Stimulated activated CD8-positive, alpha-beta memory T cell treated with anti-CD3 and anti-CD28 coated beads, Interleukin-7, amount 100 ng/mL, for 24 hours (primary cell): ENCODE data around the gene CCSER1.
"Not testable (repeated sequence)": the region's sequence is repeated elsewhere in the genome, so short reads cannot be mapped to it uniquely, and the experiment has no call there.

ENCODE experiments used
- DNase-seq: peaks from one replicate; pipeline ENCODE4 v3.0.0-alpha.2; 2020; ENCODE audit warnings: low read depth

The CCSER1 gene

DNA sequence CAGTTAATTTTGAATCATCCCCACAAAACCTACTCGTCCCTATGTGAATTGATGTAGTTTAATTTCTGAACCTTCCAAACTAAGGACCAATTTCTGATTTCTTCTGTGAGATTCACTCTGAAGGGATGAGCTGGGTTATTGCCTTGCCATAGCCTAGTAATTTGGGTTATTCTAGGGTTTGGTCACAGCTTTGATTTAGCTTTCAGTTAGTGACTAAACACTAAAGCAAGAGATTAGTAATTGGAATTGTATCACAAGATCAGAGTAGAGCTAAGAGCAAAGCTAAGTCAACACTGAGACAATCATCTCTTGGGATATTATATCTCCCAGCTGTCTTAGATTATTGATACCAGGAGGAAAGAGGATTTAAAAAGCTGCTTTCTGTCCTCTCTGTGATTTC is 588.0 kb downstream of the CCSER1 start:
- no peak for DNase-seq

DNA sequence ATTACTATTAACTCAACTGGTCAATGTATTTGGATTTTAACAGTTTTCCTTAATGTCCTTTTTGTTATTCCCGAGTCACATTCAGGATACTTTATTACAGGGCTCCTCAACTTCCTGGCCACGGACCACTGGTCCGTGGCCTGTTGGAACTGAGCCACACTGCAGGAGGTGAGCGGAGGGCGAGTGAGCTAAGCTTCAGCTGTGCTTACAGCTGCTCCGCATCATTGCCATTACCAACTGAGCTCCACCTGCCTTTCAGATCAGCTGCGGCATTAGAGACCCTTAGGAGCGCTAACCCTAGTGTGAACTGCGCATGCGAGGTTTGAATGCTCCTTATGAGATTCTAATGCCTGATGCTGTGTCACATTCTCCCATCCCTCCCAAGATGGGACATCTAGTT is 591.7 kb downstream of the CCSER1 start:
- no peak for DNase-seq

DNA sequence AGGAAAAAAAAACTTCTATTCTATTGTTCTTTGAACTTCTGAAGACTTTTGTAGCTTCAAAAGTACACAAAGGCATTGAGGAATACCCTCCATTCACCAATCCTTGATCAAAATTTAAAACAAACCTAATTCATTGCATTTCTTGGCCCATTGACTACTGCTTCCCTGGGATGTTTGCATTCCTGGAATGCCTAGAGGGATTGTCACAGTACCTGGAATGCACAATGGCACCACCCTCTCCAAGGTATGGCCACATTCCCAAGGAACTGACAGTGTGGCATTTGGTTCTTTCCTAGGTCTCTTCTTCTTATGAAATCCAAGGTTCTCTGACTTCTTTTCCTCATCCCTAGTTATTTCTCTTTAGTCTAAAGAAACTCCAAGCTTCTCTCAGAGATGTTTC is 600.7 kb downstream of the CCSER1 start:
- no peak for DNase-seq

DNA sequence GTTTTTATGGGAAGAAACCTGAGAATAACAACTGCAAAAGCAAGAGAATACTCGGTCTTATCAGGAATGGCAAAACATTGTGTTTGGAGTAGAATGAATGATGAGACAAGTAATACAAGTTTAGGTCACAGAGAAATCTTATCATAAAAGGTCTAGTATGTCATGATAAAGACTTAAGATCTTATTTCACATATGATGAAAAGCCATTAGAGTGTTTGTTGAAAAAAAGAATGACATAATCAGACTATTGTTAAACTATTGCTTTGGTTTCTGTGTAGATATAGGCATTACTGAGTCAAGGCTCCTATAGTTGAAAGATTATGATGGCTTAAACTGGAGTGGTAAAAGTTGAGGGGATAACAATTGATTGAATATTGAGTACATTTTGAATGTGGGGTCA is 603.6 kb downstream of the CCSER1 start:
- DNase-seq = no peak

DNA sequence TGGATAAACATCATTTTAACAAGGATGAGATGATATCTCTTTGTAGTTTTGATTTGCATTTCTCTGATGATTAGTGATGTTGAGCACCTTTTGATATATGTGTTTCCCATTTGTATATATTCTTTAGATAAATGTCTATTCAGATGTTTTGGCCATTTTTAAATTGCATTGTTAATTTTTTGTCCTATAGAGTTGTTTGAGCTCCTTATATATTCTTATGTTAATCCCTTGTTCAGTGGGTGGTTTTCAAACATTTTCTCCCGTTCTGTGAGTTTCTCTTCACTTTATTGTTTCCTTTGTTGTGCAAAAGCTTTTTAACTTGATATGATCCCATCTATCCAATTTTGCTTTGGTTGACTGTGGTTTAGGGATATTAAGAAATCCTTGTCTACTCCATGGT is 606.0 kb downstream of the CCSER1 start:
- no peak for DNase-seq

DNA sequence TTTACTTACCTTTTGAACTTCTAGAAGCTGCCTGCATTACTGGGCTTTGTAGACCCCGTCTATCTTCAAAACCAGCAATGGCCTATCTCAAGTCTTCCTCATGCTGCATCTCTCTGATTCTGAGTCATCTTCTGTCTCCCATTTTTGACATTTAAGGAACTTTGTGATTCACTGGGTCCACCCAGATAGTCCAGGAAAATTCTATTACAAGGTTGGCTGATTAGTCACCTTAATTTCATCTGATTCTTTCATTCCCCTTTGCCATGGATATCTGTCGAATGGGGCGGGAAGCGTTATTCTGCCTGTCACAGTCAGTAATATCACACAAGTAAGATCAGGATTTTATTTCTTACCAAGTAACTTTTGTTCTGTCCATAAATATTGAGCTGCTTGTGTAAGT is 618.0 kb downstream of the CCSER1 start:
- no peak for DNase-seq

DNA sequence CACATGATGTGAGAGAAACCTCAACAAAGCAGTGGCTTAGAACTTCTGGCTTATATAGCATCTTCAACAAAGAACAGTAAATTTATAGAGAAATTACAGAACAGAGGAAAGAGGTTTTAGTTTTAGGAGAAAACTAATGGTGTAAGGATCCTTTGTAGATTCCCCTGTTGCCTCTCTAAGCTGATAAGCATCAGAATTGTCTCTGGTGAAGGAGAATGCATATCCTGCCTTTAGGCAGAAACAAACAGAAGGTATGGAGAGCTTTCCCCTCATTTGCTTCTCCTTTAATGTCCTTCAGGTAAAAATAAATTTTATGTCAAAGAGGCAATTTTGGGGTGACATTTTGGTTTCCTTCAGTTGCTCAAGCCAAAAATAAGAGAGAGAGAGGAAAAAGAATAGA is 625.9 kb downstream of the CCSER1 start:
- DNase-seq = no peak

DNA sequence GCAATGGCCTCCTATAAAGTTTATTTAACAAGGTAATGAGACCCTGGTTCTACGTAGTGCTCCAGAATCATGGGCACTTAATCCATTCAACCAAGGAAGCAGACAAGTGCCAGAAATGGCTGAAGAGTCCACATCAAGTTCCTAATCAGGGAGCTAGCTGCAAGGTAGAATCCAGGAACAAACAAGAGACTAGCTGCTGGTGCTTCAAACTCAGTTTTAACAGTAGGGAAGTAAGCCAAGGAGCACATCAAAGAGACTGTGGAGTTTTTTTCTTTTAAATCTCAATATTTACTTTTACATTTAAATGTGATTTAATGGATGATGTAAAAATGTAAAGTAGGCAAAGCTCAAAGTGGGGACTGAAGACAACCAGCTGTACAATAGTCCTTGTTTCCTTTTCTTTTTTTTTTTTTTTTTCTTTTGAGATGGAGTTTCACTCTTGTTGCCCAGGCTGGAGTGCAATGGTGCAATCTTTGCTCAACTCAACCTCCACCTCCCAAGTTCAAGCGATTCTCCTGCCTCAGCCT is 630.4 kb downstream of the CCSER1 start:
- no peak for DNase-seq

DNA sequence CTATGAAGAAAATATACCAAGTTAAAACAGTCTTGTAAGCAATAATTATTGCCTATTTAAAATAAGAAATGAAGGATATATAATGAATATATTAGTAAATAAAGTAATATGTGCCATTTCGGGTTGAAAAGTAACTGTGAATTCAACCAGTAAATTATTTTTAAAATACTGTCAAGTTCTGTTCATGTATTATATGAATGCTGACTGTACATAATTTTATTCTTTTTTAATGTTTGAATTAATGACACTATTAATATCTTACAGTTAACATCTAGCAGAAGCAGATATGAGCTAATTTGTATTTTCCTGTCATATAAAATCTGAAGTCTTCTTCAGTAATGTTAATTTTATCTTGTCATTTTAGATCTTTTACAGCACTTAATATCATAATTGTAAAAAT is 632.9 kb downstream of the CCSER1 start:
- DNase-seq = no peak

DNA sequence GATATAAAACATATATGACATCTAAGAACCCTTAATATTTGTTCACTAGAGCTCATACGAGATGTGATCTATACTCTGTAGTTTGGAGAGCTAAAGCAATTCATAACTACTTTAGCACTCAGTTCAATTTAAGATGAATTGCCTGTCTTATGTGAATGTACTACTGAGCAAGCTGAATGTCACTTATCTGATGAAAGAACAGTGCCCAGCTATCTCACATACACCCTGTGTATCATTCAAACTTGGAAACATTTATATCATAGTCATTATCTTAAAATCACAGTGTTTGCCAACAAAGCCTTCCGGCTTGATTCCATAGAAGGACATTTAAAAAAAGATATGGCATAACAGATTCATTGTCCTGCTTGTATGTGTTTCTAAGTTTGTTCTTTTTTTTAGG is 639.6 kb downstream of the CCSER1 start:
- no peak for DNase-seq

DNA sequence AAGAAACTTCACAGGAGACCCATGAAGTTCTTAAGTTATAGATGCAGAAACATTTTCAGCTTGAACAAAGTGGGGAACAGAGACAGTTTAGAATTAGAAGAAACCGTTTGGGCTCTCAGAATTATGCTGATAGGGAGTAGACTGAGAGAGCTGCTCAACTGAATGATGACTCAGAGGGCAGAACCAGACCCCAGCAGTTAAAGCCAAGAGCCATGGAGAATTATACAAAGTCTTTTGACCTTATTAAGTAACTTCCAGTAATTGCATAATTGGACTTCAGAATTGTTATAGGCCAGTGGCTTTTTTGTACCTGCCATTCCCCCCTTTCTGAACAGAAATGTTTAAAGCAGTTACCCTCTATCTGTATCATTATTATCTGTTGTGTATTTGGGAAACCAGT is 642.1 kb downstream of the CCSER1 start:
- DNase-seq = no peak

DNA sequence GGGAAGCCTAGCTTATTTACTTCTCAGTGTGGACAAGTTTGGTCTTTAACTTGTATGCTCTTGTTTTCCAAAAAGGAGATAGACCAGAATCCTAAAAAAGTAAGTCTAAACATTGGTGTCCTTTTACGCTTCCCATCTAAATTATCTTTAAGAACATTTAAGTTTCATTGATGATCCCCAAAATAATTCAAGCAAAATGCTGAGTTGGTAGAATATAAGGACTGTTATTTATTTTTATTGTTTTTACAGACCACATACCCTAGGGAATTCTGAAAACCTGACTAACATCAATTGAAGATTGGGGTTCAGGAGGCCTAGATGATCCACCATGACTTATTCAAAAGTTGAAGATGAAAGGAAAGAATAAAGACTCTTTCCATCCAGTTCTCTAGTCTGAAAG is 653.0 kb downstream of the CCSER1 start:
- no peak for DNase-seq

DNA sequence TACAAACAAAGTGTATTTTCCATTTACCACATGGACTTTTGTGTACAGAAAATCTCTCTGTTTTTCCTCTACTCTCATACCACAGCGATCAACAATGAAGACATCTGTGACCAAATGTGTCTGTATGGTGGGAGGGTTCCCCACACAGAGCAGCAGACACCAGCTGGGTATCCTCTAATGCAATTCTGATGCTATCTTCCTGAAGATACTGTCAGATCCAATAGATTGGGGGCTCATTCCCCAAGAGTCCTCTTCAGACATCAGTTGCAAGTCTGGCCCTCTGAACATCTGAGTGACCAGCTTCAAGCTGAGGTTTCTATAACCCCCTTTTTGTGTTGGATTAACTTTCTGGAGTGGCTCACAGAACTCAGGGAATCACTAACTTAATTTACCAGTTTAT is 659.4 kb downstream of the CCSER1 start:
- no peak for DNase-seq

DNA sequence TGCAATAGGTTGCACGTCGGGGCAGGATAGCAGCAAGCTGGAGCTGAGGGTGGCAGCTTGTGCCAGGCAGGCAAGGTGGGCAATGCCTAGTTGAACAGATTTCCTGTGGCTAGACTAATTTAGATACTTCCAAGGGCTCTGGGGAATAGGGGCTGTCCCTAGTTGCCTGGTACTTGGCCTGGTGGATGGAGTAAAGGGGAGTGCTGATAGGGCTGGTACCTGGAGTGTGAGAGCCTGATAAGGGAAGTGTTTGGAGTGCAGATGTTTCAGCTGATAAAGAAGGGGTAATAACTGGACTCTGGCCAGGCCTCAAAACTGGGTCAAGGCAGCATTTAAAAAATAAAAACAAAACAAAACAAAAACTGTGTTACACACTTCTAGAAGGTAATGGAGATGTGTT is 665.5 kb downstream of the CCSER1 start:
- DNase-seq = no peak

DNA sequence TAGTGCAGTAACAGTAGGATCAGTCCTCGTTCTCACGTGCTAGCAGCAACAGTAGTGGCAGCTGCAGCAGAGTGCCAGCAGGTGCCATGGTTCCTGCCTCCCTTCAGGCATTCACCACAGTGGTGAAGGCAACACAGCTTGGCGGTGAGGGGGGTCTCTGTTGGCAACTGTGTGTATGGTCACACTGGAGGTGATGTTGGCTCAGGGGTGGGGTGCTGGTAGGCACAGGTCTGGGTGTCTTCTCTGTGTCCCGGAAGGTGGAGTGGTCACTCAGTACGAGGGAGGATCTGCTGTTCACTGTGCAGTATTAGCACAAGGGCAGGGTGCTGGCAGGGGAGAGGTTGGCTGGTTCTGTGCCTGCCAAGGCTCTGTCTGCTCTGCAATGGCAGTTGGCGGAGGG is 671.8 kb downstream of the CCSER1 start:
- DNase-seq = no peak

DNA sequence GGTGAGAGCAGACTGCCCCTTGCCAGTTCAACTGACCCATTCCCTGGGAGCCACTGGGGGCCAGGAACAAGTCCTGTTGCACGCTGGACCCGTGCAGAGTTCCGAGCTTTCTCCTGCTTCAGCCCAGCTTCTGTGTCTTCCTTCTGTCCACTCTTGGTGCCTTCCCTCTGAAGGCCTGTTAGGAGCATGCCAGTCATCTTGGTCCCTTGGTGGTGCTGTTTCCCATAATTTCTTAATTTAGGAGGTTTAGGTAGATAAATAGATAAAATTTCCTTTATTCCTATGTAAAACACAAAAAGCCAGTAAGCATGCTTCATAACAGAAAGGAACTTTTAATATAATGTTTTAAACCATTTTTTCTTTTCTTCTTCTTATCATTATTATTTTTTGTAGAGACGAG is 672.7 kb downstream of the CCSER1 start:
- no peak for DNase-seq

DNA sequence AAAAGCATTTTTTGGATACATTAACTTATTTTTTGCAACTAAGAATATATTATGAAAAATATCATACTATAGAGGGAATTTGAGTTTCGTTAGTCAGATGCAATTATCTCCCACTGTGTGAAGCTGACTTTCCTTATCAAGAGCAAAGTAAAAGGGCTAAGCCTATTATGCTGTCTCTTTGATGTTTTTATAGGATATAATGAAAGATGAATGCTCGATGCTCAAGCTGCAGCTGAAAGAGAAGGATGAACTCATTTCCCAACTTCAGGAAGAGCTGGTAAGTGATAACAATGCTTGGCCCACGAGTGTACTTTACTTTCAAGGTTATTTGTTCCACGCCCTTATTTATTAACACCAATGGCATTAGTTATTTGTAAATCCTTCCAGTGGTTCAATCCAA is 688.4 kb downstream of the CCSER1 start:
- DNase-seq = no peak

DNA sequence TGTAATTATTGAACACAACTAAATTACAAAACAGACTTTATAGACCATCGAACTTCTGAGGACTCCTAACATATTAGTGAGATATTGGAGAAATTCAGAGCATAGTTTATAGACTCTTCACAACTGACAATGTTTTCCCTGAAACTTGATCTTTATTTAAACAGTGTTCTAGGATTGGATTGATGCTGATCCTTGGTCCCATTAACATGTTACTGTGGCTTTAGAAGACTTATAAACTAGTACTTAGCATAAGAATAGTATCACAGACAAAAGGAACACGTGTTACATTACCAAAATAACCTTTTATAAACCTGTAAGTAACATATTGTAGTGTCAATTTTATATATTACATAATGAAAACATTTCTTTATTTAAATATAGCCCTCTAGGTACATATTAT is 689.6 kb downstream of the CCSER1 start:
- no peak for DNase-seq

DNA sequence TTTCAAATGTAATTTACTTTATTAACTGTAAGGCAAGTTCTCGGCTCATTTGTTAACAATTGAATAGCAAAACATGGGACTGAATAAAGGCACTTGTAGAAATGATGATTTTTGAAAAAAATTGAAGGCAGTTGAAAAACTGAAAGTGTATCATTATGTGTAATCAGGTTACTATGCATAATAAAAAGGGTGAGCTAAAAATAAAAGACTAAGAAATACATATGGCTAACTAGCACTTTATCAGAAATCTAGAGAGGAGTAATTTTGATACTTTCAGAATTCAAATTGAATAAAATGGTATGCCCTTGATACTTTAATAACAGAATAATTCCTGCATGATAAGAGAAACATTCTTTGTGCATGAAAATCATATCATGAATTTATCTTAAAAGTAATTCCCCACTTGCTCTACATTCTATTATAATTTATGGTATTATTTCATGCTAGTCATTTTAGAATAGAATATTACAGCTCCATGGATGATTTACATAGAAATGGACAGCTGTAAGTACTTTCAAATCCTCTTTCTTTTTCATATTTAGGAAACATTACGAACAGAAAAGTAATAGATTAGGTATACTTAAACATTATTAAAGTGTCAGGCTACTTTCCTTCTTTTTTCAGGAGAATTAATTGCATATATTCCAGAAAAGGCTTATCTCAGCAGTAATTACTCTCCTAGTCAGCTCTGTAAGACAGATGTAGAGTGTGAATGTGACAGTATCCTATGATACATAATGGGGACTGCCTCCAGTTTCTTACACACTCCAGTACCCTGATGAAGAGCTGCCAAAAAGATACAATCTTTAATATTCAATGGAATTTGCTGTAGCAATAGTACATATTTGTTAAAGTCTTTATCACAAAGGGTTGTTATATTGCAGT is 697.3 kb downstream of the CCSER1 start:
- no peak for DNase-seq

DNA sequence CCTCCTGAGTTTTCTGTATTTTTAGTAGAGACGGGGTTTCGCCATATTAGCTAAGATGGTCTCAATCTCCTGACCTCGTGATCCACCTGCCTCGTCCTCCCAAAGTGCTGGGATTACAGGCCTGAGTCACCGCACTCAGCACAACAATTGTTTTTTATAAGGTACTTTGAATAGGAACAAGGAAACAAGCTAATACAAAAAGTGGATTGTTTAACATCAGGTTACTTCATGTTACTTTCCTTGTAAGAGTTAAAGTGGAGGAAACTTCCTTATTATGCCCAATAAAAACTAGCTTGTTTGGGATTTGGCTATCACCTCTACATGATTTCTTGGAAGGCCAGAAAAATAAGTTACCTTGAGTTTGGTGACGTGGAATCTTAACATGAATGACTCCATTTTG is 698.7 kb downstream of the CCSER1 start:
- no peak for DNase-seq

DNA sequence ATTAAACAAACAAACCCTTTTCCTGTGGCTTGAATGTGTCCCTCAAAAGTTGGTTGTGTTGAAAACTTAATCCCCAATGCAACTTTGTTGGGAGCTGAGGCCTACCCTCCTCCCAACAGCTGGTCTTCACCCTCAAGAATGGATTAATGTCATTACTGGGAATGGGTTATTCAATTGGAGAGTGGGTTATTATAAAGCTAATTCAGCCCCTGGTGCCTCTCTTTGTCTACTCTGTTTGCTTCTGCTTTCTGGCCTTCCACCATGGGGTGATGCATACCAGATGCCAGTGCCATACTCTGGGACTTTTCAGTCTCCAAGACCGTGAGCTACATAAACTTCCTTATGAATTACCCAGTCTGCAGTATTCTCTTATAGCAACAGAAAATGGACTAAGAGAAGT is 706.5 kb downstream of the CCSER1 start:
- no peak for DNase-seq

DNA sequence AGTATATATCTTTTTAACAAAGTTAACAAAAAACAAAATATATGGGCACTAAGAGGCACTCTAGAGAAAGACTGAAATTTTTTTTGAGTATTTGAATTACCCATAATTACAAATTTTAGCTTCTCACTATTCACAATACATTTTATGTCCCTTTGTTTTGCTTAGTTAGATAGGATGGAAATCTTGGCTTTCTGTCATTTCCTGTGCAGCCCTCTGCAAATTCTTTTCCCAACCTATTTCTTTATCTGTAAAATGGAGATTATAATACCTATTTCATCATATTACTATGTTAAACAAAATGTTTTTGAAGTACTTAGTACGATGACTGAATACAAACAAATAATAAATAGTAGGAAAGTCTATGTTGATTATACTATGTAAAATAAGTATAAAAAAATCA is 710.0 kb downstream of the CCSER1 start:
- DNase-seq = no peak

DNA sequence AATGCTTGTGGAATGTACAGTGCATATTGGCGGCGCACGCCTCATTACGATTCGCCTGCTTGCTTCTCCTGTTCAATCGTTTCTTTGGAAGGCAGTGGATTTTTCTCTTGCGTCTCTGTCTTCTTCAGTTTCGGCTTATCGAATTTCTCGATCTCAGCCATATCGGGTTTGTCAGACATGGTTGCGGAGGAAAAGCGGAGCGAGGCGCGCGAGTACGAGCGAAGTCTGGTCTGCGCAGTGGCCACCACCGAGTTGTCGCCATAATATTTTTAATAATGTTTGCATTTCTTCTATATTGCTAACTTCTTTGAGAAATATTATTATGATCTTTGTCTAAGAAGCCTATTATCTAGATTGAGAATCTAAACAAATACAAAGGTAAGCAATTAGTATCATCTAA is 711.7 kb downstream of the CCSER1 start:
- DNase-seq = not testable (repeated sequence)

DNA sequence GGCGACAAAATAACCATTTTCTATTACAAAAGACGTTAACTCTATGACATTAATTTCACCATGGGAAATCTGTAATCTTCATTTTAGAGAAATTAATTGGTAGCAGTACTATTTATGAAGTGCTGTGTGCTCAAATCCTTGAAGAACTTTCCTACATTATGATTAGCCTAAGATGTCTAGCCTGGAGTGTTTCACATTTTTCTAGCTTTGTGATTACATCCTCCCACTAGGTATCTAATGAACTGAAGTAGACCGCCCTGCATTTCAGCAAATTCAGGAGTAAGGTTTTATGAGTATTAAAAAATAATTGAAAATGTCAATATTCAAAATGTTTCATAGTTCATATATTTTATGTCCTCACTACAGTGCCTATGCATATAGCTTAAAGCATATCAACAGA is 713.1 kb downstream of the CCSER1 start:
- DNase-seq = no peak
